Panc1 (cell line): ENCODE results near the gene ACADM.

Experiments
- TF ChIP-seq, protein P1 (sequence below): fragments of 450-650 bp; IDR thresholded peaks from 2 replicates; pipeline ENCODE4 v1.5.1; 2017; ENCODE audit warnings: mild to moderate bottlenecking
- TF ChIP-seq, protein P2 (sequence below), 2 experiments: IDR thresholded peaks; 2 replicates each; pipeline ENCODE4 v1.6.1; 2011 to 2012; ENCODE audit warnings: low read depth in 2 of 2, control low read depth in 1 of 2, low read length in 1 of 2, mild to moderate bottlenecking in 1 of 2, moderate library complexity in 1 of 2; ENCODE audit not compliant: insufficient read depth in 1 of 2

GRCh38 chr1:75722966-75723365 is 1.5 kb upstream of the ACADM start:
- TF ChIP-seq, protein P1, sequence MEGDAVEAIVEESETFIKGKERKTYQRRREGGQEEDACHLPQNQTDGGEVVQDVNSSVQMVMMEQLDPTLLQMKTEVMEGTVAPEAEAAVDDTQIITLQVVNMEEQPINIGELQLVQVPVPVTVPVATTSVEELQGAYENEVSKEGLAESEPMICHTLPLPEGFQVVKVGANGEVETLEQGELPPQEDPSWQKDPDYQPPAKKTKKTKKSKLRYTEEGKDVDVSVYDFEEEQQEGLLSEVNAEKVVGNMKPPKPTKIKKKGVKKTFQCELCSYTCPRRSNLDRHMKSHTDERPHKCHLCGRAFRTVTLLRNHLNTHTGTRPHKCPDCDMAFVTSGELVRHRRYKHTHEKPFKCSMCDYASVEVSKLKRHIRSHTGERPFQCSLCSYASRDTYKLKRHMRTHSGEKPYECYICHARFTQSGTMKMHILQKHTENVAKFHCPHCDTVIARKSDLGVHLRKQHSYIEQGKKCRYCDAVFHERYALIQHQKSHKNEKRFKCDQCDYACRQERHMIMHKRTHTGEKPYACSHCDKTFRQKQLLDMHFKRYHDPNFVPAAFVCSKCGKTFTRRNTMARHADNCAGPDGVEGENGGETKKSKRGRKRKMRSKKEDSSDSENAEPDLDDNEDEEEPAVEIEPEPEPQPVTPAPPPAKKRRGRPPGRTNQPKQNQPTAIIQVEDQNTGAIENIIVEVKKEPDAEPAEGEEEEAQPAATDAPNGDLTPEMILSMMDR: no peak
- TF ChIP-seq, protein P2, sequence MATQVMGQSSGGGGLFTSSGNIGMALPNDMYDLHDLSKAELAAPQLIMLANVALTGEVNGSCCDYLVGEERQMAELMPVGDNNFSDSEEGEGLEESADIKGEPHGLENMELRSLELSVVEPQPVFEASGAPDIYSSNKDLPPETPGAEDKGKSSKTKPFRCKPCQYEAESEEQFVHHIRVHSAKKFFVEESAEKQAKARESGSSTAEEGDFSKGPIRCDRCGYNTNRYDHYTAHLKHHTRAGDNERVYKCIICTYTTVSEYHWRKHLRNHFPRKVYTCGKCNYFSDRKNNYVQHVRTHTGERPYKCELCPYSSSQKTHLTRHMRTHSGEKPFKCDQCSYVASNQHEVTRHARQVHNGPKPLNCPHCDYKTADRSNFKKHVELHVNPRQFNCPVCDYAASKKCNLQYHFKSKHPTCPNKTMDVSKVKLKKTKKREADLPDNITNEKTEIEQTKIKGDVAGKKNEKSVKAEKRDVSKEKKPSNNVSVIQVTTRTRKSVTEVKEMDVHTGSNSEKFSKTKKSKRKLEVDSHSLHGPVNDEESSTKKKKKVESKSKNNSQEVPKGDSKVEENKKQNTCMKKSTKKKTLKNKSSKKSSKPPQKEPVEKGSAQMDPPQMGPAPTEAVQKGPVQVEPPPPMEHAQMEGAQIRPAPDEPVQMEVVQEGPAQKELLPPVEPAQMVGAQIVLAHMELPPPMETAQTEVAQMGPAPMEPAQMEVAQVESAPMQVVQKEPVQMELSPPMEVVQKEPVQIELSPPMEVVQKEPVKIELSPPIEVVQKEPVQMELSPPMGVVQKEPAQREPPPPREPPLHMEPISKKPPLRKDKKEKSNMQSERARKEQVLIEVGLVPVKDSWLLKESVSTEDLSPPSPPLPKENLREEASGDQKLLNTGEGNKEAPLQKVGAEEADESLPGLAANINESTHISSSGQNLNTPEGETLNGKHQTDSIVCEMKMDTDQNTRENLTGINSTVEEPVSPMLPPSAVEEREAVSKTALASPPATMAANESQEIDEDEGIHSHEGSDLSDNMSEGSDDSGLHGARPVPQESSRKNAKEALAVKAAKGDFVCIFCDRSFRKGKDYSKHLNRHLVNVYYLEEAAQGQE (IDR thresholded peaks at IDR 0.05; ENCODE audit: insufficient read depth in 1 of 2, low read depth in 2 of 2, low read length in 1 of 2): no peak
